ENCODE data around the gene DHRS11. TPM values are rescaled to one million over a fixed set of nuclear protein-coding genes. Genes with fewer than 3 reads are reported as not detected.

Gene DHRS11
- polyA plus RNA-seq, 4 donors = 195 to 654 (median 459) TPM

GRCh38 chr17:36641877-36642845 lies 50.5 kb downstream of the DHRS11 start:
- 4 to 6% (median 6%) methylated on average over 47 to 64 of the region's 64 CpGs for WGBS, 3 donors
- peak; percentile 18 to 46 for DNase-seq
- H3K27ac ChIP-seq (ENCODE audit: low read depth in 1 of 3, low read length in 2 of 3) = no peak overlapping the region
- H3K4me3 ChIP-seq (ENCODE audit: low read depth in 1 of 3, low read length in 3 of 3) = peak overlapping the region in 2 of 3 donors; percentile 15 to 32
- H3K27me3 ChIP-seq (ENCODE audit: control insufficient read depth in 3 of 3, insufficient read depth in 3 of 3, low read length in 3 of 3) = peaks cover 6 to 72% (median 31%) of the 10 kb centered on the region in 3 donors
- peaks cover 0 to 7% (median 0%) of the 10 kb centered on the region in 3 donors for H3K4me1 ChIP-seq (ENCODE audit: control insufficient read depth in 3 of 3, insufficient read depth in 2 of 3, low read depth in 1 of 3, low read length in 2 of 3)
- H3K36me3 ChIP-seq (ENCODE audit: control insufficient read depth in 3 of 3, insufficient read depth in 2 of 3, low read depth in 1 of 3, low read length in 3 of 3) = no peaks in the 10 kb centered on the region
- FAIRE-seq = no peak
- no peaks in the 10 kb centered on the region for H3K9me3 ChIP-seq (ENCODE audit: control insufficient read depth in 2 of 2, insufficient read depth in 1 of 2, low read depth in 1 of 2, low read length in 1 of 2)

- no peak for FAIRE-seq
- Histone ChIP-seq H3K9me3 (ENCODE audit: control insufficient read depth in 2 of 2, insufficient read depth in 1 of 2, low read depth in 1 of 2, low read length in 1 of 2) (no peaks in the 10 kb centered on the region), H3K27me3 (ENCODE audit: control insufficient read depth in 3 of 3, insufficient read depth in 3 of 3, low read length in 3 of 3) (peaks cover 6 to 72% (median 34%) of the 10 kb centered on the region in 3 donors), H3K36me3 (ENCODE audit: control insufficient read depth in 3 of 3, insufficient read depth in 2 of 3, low read depth in 1 of 3, low read length in 3 of 3) (no peaks in the 10 kb centered on the region), H3K4me1 (ENCODE audit: control insufficient read depth in 3 of 3, insufficient read depth in 2 of 3, low read depth in 1 of 3, low read length in 2 of 3) (peaks cover 0 to 7% (median 0%) of the 10 kb centered on the region in 3 donors), H3K27ac (ENCODE audit: low read depth in 1 of 3, low read length in 2 of 3) (no peak overlapping the region), H3K4me3 (ENCODE audit: low read depth in 1 of 3, low read length in 3 of 3) (no peak overlapping the region)
- WGBS, 3 donors = 47 to 67% (median 50%) methylated on average over 3 of the region's 3 CpGs
- DNase-seq = no peak
These were observed 51.5 kb downstream of the DHRS11 start for GRCh38 chr17:36643086-36643685.

DNA sequence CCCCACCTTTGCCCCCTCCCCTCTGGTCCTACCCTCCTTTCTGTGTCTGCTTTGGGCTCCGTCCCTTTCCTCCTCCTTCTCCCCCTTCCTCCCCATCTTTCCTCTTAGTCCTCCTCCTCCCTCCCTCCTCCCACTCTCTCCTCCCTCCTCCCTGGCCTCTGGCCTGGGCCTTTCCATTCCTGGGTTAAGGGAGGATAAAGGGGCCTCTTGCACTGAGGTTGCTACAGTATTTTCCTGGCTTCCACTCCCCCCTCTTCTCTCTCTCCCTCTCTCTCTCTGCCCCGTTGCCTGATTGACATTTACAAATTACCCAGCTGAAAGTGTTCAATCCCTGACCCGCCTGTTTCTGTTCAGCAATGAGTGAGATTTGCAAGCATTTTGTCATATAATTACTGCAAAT lies 53.7 kb downstream of the DHRS11 start:
- no peak overlapping the region for H3K27ac ChIP-seq (ENCODE audit: low read depth in 1 of 3, low read length in 2 of 3)
- no peaks in the 10 kb centered on the region for H3K36me3 ChIP-seq (ENCODE audit: control insufficient read depth in 3 of 3, insufficient read depth in 2 of 3, low read depth in 1 of 3, low read length in 3 of 3)
- DNase-seq (no peak), FAIRE-seq (no peak)
- H3K27me3 ChIP-seq (ENCODE audit: control insufficient read depth in 3 of 3, insufficient read depth in 3 of 3, low read length in 3 of 3) = peaks cover 6 to 51% (median 31%) of the 10 kb centered on the region in 3 donors
- H3K4me1 ChIP-seq (ENCODE audit: control insufficient read depth in 3 of 3, insufficient read depth in 2 of 3, low read depth in 1 of 3, low read length in 2 of 3) = peaks cover 0 to 7% (median 0%) of the 10 kb centered on the region in 3 donors
- H3K4me3 ChIP-seq (ENCODE audit: low read depth in 1 of 3, low read length in 3 of 3) = no peak overlapping the region
- WGBS, 3 donors = 49 to 75% (median 69%) methylated on average over 3 of the region's 3 CpGs
- H3K9me3 ChIP-seq (ENCODE audit: control insufficient read depth in 2 of 2, insufficient read depth in 1 of 2, low read depth in 1 of 2, low read length in 1 of 2) = no peaks in the 10 kb centered on the region

DNA sequence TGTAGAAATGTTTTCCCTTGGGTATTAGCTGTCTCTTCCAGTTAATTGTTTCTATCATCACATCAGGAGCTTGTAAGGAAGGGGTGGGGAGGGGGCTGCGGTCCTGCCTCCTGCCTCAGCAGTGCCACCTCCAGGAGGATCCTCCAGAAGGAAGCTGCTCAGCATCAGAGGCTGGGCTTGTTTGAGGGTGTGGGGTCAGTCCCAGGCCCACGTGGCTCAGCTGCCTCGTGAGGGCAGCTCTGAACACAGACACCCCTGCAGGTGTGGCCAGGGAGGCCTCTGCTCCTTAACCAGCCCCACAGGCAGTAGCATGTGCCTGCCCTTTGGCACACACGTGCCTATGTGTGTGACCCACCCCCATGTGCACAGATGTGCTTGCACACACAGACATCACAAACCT lies 56.0 kb downstream of the DHRS11 start:
- no peak overlapping the region for H3K4me3 ChIP-seq (ENCODE audit: low read depth in 1 of 3, low read length in 3 of 3)
- H3K4me1 ChIP-seq (ENCODE audit: control insufficient read depth in 3 of 3, insufficient read depth in 2 of 3, low read depth in 1 of 3, low read length in 2 of 3) = peaks cover 0 to under 1% (median 0%) of the 10 kb centered on the region in 3 donors
- H3K27ac ChIP-seq (ENCODE audit: low read depth in 1 of 3, low read length in 2 of 3) = no peak overlapping the region
- peaks cover 0 to 35% (median 18%) of the 10 kb centered on the region in 3 donors for H3K27me3 ChIP-seq (ENCODE audit: control insufficient read depth in 3 of 3, insufficient read depth in 3 of 3, low read length in 3 of 3)
- DNase-seq (peak in 1 of 2 donors; percentile 40), FAIRE-seq (no peak)
- no peaks in the 10 kb centered on the region for H3K36me3 ChIP-seq (ENCODE audit: control insufficient read depth in 3 of 3, insufficient read depth in 2 of 3, low read depth in 1 of 3, low read length in 3 of 3)
- no peaks in the 10 kb centered on the region for H3K9me3 ChIP-seq (ENCODE audit: control insufficient read depth in 2 of 2, insufficient read depth in 1 of 2, low read depth in 1 of 2, low read length in 1 of 2)
- 14 to 18% (median 16%) methylated on average over 4 of the region's 4 CpGs for WGBS, 3 donors

DNA sequence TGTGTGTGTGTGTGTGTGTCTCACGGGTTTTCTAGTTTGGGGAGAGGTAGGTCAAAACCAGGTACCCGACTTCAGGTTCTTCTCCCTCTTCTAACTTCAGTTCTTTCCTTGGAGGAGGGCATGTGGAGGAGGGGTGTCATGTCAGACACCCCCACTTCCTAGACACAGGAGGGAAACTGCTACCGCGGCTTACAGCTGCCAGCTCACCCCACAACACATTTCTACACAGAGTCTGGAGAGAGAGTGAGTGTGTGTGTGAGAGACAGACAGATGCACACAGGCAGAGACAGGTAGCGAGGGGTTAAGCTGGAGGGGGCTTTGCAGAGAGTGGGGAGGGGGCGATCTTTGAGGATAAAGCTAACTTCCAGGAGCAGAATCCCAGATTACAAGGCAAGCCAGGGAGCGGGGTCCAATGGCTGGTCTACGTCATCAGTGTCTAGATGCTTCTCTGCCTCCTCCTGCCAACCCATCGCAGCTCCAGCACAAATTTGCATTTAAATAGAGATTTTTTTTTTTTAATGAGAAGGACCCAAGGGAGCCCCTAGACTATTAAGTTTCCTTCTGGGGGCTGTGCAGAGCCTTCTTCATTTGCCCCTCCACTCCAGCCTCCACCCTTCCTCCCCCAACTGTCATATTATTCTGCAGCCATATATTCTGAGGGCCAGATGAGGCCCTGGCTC lies 58.6 kb downstream of the DHRS11 start:
- no peak overlapping the region for H3K27ac ChIP-seq (ENCODE audit: low read depth in 1 of 3, low read length in 2 of 3)
- H3K36me3 ChIP-seq (ENCODE audit: control insufficient read depth in 3 of 3, insufficient read depth in 2 of 3, low read depth in 1 of 3, low read length in 3 of 3) = no peaks in the 10 kb centered on the region
- no peak for DNase-seq
- H3K4me1 ChIP-seq (ENCODE audit: control insufficient read depth in 3 of 3, insufficient read depth in 2 of 3, low read depth in 1 of 3, low read length in 2 of 3) = peaks cover 0 to 12% (median 5%) of the 10 kb centered on the region in 3 donors
- no peaks in the 10 kb centered on the region for H3K9me3 ChIP-seq (ENCODE audit: control insufficient read depth in 2 of 2, insufficient read depth in 1 of 2, low read depth in 1 of 2, low read length in 1 of 2)
- no peak for FAIRE-seq
- H3K4me3 ChIP-seq (ENCODE audit: low read depth in 1 of 3, low read length in 3 of 3) = no peak overlapping the region
- H3K27me3 ChIP-seq (ENCODE audit: control insufficient read depth in 3 of 3, insufficient read depth in 3 of 3, low read length in 3 of 3) = peaks cover 0 to 11% (median 10%) of the 10 kb centered on the region in 3 donors
- 46 to 66% (median 56%) methylated on average over 8 to 9 of the region's 9 CpGs for WGBS, 3 donors

Other genes starting within 250 kb of the DHRS11 start
- under 1 TPM in 1 of 4 donors, not detected in 3; 0.58 TPM for gene TBC1D3H, start 203.4 kb upstream of the DHRS11 start, polyA plus RNA-seq
- 10 to 100 TPM; 41.8 to 53.4 (median 48.7) TPM for gene ZNHIT3, start 105.2 kb upstream of the DHRS11 start, polyA plus RNA-seq
- gene MYO19, start 57.0 kb upstream of the DHRS11 start, polyA plus RNA-seq = 10 to 100 TPM; 35.9 to 54.8 (median 48.6) TPM
- gene PIGW, start 56.9 kb upstream of the DHRS11 start, polyA plus RNA-seq = 1 to 10 TPM; 2.5 to 9.0 (median 5.9) TPM
- 100 to 1,000 TPM in 1 of 4 donors, 10 to 100 TPM in 3; 40.1 to 107 (median 64.4) TPM for gene GGNBP2, start 47.0 kb upstream of the DHRS11 start, polyA plus RNA-seq
- 10 to 100 TPM in 3 of 4 donors, 1 to 10 TPM in 1; 7.8 to 20.6 (median 16.1) TPM for gene MRM1, start 9.7 kb downstream of the DHRS11 start, polyA plus RNA-seq

All from small intestine (tissue), 7 donors.